Measurements from ENCODE around the gene TUFT1.
"Not testable (repeated sequence)": the region's sequence is repeated elsewhere in the genome, so short reads cannot be mapped to it uniquely, and the experiment has no call there.

Gene TUFT1

GRCh38 chr1:151584278-151584677 is 44.2 kb downstream of the TUFT1 start:
- no peak for DNase-seq

- DNase-seq = no peak
These were observed 44.7 kb downstream of the TUFT1 start for GRCh38 chr1:151584780-151585179.

- no peak for DNase-seq
These were observed 45.5 kb downstream of the TUFT1 start for GRCh38 chr1:151585622-151586021.

- no peak for DNase-seq
These were observed 50.9 kb downstream of the TUFT1 start for GRCh38 chr1:151590961-151591360.

GRCh38 chr1:151593730-151594129 is 53.6 kb downstream of the TUFT1 start:
- no peak for DNase-seq

- DNase-seq = peak; percentile 81
These were observed 54.1 kb downstream of the TUFT1 start for GRCh38 chr1:151594143-151594625.

GRCh38 chr1:151596166-151596953 is 56.3 kb downstream of the TUFT1 start:
- no peak for DNase-seq

GRCh38 chr1:151602550-151602949 is 62.4 kb downstream of the TUFT1 start:
- not testable (repeated sequence) for DNase-seq

- DNase-seq = no peak
These were observed 64.2 kb downstream of the TUFT1 start for GRCh38 chr1:151604291-151604690.

GRCh38 chr1:151606384-151606783 is 66.3 kb downstream of the TUFT1 start:
- DNase-seq = no peak

- no peak for DNase-seq
These were observed 66.7 kb downstream of the TUFT1 start for GRCh38 chr1:151606857-151607256.

- no peak for DNase-seq
These were observed 70.0 kb downstream of the TUFT1 start for GRCh38 chr1:151610142-151610541.

- DNase-seq = no peak
These were observed 71.2 kb downstream of the TUFT1 start for GRCh38 chr1:151611288-151611790.

- DNase-seq = peak; percentile 94
These were observed 71.9 kb downstream of the TUFT1 start, which contains the start of gene SNX27 for GRCh38 chr1:151611832-151612500. Gene SNX27 (plus strand): TSS chr1:151612050. CDS start chr1:151612202, 152 bp downstream.

- DNase-seq = peak; percentile 2
These were observed 72.6 kb downstream of the TUFT1 start for GRCh38 chr1:151612501-151613281.

GRCh38 chr1:151613282-151613780 is 73.2 kb downstream of the TUFT1 start:
- DNase-seq = no peak

- no peak for DNase-seq
These were observed 75.8 kb downstream of the TUFT1 start for GRCh38 chr1:151615711-151616504.

GRCh38 chr1:151616505-151616849 is 76.4 kb downstream of the TUFT1 start:
- no peak for DNase-seq

GRCh38 chr1:151618003-151618402 is 77.9 kb downstream of the TUFT1 start:
- DNase-seq = no peak

- no peak for DNase-seq
These were observed 78.4 kb downstream of the TUFT1 start for GRCh38 chr1:151618470-151618869.

GRCh38 chr1:151618996-151619395 is 78.9 kb downstream of the TUFT1 start:
- not testable (repeated sequence) for DNase-seq

- no peak for DNase-seq
These were observed 79.5 kb downstream of the TUFT1 start for GRCh38 chr1:151619489-151620093.

Measured in NCI-H2171 (cell line).